Neural cell (in vitro differentiated cells): ENCODE data around the gene DDX21. TPM values are rescaled to one million over a fixed set of nuclear protein-coding genes. Genes with fewer than 3 reads are reported as not detected.

Experiments
- H2AFZ ChIP-seq: fragments of 200-600, 300-800 bp; sonication (generic), shearing (Covaris generic); 2 replicates; pipeline ENCODE4 v1.6.0; 2014; ENCODE audit warnings: low read depth, mild to moderate bottlenecking, antibody characterized with exemption, low read length, moderate library complexity
- H3F3A ChIP-seq: fragments of 200-600 bp; shearing (Covaris generic); 2 replicates; pipeline ENCODE4 v1.6.1; 2016; ENCODE audit warnings: mild to moderate bottlenecking, moderate library complexity, mixed read lengths, antibody characterized with exemption, low read length; ENCODE audit not compliant: insufficient read depth, poor library complexity, severe bottlenecking
- H3K27ac ChIP-seq: fragments of 200-600, 300-800 bp; sonication (generic), shearing (Covaris generic); 2 replicates; pipeline ENCODE4 v1.5.1; 2014; ENCODE audit warnings: mild to moderate bottlenecking, low read length, moderate library complexity
- H3K27me3 ChIP-seq: fragments of 300-800, 200-600 bp; sonication (generic), shearing (Covaris generic); 2 replicates; pipeline ENCODE4 v1.6.0; 2014; ENCODE audit warnings: mild to moderate bottlenecking, low read depth, low read length, moderate library complexity; ENCODE audit not compliant: insufficient read depth
- H3K36me3 ChIP-seq: fragments of 300-800, 200-600 bp; sonication (generic), shearing (Covaris generic); 2 replicates; pipeline ENCODE4 v1.5.1; 2014; ENCODE audit warnings: mild to moderate bottlenecking, antibody characterized with exemption, low read length, moderate library complexity; ENCODE audit not compliant: insufficient read depth
- H3K4me2 ChIP-seq: fragments of 300-800, 200-600 bp; sonication (generic), shearing (Covaris generic); 2 replicates; pipeline ENCODE4 v1.6.0; 2014; ENCODE audit warnings: mild to moderate bottlenecking, low read length
- H3K4me3 ChIP-seq: fragments of 300-800, 200-600 bp; sonication (generic), shearing (Covaris generic); 2 replicates; pipeline ENCODE4 v1.5.1; 2014; ENCODE audit warnings: mild to moderate bottlenecking, low read length, moderate library complexity
- H3K79me2 ChIP-seq: fragments of 200-600 bp; shearing (Covaris generic); replicated peaks from 2 replicates; pipeline ENCODE4 v1.6.0; 2014; ENCODE audit warnings: mild to moderate bottlenecking, low read length, moderate library complexity; ENCODE audit not compliant: insufficient read depth
- H3K9ac ChIP-seq: fragments of 300-800, 200-600 bp; sonication (generic), shearing (Covaris generic); 2 replicates; pipeline ENCODE4 v1.6.1; 2016; ENCODE audit warnings: mild to moderate bottlenecking, low read length, mixed read lengths
- H3K9me2 ChIP-seq: fragments of 200-600 bp; shearing (Covaris generic); 2 replicates; pipeline ENCODE4 v1.6.1; 2016; ENCODE audit warnings: mild to moderate bottlenecking, low read length, mixed read lengths; ENCODE audit not compliant: insufficient read depth
- H3K9me3 ChIP-seq: fragments of 200-600, 300-800 bp; sonication (generic), shearing (Covaris generic); 2 replicates; pipeline ENCODE4 v1.6.1; 2016; ENCODE audit warnings: mild to moderate bottlenecking, mixed run types, low read length, moderate library complexity, mixed read lengths
- H4K20me1 ChIP-seq: fragments of 200-600 bp; shearing (Covaris generic); 2 replicates; pipeline ENCODE4 v1.6.1; 2016; ENCODE audit warnings: mild to moderate bottlenecking, mixed run types; ENCODE audit not compliant: insufficient read depth
- EP300 ChIP-seq: fragments of 450-650 bp; conservative IDR thresholded peaks from 2 replicates; pipeline ENCODE4 v1.6.1; 2014; ENCODE audit warnings: antibody characterized with exemption, mild to moderate bottlenecking, moderate library complexity; ENCODE audit not compliant: poor library complexity, severe bottlenecking
- EZH2 ChIP-seq: fragments of 200-600, 300-800 bp; shearing (Covaris generic), sonication (generic); IDR thresholded peaks from 2 replicates; pipeline ENCODE4 v1.6.1; 2014; ENCODE audit warnings: antibody characterized with exemption, low read length, borderline replicate concordance, mild to moderate bottlenecking; ENCODE audit not compliant: insufficient read depth, poor library complexity, severe bottlenecking
- MXI1 ChIP-seq: fragments of 450-650 bp; conservative IDR thresholded peaks from 2 replicates; pipeline ENCODE4 v1.6.1; 2014; ENCODE audit warnings: antibody characterized with exemption, mild to moderate bottlenecking; ENCODE audit not compliant: poor library complexity, severe bottlenecking
- POLR2AphosphoS5 ChIP-seq: IDR thresholded peaks from 2 replicates; pipeline ENCODE4 v1.6.1; 2012
- RAD21 ChIP-seq: fragments of 450-650 bp; conservative IDR thresholded peaks from 2 replicates; pipeline ENCODE4 v1.6.1; 2014; ENCODE audit warnings: antibody characterized with exemption, mild to moderate bottlenecking, moderate library complexity
- SMC3 ChIP-seq: fragments of 450-650 bp; conservative IDR thresholded peaks from 2 replicates; pipeline ENCODE4 v1.6.1; 2014; ENCODE audit warnings: antibody characterized with exemption, mild to moderate bottlenecking, moderate library complexity; ENCODE audit not compliant: poor library complexity
- TAF1 ChIP-seq: IDR thresholded peaks from 2 replicates; pipeline ENCODE4 v1.6.1; 2012; ENCODE audit warnings: low read depth
- polyA plus RNA-seq: library from polyadenylated mRNA; depleted of rRNA; stranded (reverse); fragments of >200 nt; gene quantifications from 2 replicates; pipeline ENCODE4 v1.2.3, GENCODE V29; 2014
- TF ChIP-seq, protein P1 (sequence below): fragments of 450-650 bp; IDR thresholded peaks from 2 replicates; pipeline ENCODE4 v1.5.1; 2014; ENCODE audit warnings: antibody characterized with exemption, mild to moderate bottlenecking, moderate library complexity; ENCODE audit not compliant: poor library complexity, severe bottlenecking
- TF ChIP-seq, protein P2 (sequence below): IDR thresholded peaks from 2 replicates; pipeline ENCODE4 v1.6.1; 2012; ENCODE audit warnings: borderline replicate concordance

The DDX21 gene
- polyA plus RNA-seq, 1 donor from 2014 or later, result 33.0 TPM

DNA sequence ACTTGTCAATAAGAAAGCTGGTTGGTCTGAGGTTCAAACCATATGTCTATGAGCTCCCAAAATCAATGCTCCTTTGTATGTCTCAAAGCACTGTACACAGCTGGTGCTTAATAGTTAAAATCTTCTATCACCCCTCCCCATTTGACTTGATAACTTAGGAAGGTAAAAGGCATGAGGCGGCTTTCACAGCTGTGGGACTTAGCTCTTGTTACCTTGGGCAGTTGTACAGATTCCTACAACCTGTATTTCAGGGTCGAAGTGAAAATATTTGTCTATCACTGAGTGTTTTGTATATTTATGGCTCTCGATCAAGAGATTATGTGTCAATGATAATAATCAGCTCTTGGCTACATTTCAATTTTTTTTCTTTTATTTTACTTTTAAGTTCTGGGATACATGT lies 31.6 kb downstream of the DDX21 start:
- Histone ChIP-seq H3K27me3 (no peaks in the 10 kb centered on the region), H2AFZ (no peak overlapping the region), H3F3A (no peaks in the 10 kb centered on the region), H3K9me3 (no peaks in the 10 kb centered on the region), H3K4me3 (peak overlapping the region; percentile 95), H3K79me2 (peaks cover 35% of the 10 kb centered on the region), H3K9me2 (no peaks in the 10 kb centered on the region), H3K27ac (no peak overlapping the region), H3K36me3 (no peaks in the 10 kb centered on the region), H4K20me1 (no peaks in the 10 kb centered on the region), H3K4me2 (no peak overlapping the region), H3K9ac (no peak overlapping the region)
- TF ChIP-seq POLR2AphosphoS5, result no peak
- no peak for TF ChIP-seq RAD21
- TF ChIP-seq, protein P1, sequence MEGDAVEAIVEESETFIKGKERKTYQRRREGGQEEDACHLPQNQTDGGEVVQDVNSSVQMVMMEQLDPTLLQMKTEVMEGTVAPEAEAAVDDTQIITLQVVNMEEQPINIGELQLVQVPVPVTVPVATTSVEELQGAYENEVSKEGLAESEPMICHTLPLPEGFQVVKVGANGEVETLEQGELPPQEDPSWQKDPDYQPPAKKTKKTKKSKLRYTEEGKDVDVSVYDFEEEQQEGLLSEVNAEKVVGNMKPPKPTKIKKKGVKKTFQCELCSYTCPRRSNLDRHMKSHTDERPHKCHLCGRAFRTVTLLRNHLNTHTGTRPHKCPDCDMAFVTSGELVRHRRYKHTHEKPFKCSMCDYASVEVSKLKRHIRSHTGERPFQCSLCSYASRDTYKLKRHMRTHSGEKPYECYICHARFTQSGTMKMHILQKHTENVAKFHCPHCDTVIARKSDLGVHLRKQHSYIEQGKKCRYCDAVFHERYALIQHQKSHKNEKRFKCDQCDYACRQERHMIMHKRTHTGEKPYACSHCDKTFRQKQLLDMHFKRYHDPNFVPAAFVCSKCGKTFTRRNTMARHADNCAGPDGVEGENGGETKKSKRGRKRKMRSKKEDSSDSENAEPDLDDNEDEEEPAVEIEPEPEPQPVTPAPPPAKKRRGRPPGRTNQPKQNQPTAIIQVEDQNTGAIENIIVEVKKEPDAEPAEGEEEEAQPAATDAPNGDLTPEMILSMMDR, result no peak
- no peak for TF ChIP-seq SMC3

DNA sequence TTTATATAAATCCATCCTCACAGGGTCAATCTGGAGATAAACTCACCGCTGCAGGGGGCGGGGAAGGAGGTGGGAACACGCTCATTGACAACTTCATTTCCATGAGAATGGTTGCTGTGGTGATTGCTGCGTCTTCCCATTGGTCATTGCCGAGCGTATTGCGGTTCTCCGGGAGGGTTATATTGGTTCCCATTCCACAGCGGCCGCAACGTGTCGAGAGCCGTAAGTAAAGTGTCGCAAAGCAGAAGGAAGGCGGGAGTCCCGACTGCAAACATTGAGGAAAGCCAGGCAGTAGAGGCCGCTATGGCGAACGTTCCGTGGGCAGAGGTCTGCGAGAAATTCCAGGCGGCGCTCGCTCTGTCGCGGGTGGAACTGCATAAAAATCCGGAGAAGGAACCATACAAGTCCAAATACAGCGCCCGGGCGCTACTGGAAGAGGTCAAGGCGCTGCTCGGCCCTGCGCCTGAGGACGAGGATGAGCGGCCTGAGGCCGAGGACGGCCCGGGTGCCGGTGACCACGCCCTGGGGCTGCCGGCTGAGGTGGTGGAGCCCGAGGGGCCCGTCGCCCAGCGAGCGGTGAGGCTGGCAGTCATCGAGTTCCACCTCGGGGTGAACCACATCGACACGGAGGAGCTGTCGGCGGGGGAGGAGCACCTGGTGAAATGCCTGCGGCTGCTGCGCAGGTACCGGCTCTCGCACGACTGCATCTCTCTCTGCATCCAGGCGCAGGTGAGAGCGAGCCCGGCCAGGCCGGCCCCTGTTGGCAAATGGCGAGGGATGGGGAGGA lies 32.8 kb downstream of the DDX21 start, which contains the start of gene KIFBP:
KIFBP (plus strand) TSS at position 274 of the 787 bp plus-strand sequence; CDS start at position 304, 30 bp downstream.
- Histone ChIP-seq H3K27ac (peak within 1 kb of the TSS; percentile 87), H3K9me2 (no peaks in the 10 kb centered on the region), H3K4me2 (peak within 1 kb of the TSS; percentile 95), H3K4me3 (peak within 1 kb of the TSS; percentile 95), H3K79me2 (peaks cover 46% of the 10 kb centered on the region), H3K36me3 (no peaks in the 10 kb centered on the region), H3K9ac (peak within 1 kb of the TSS; percentile 93), H2AFZ (peak within 1 kb of the TSS; percentile 89), H3K27me3 (no peaks in the 10 kb centered on the region), H3F3A (no peaks in the 10 kb centered on the region), H3K9me3 (no peaks in the 10 kb centered on the region), H4K20me1 (no peaks in the 10 kb centered on the region)
- peak; percentile 87 for TF ChIP-seq POLR2AphosphoS5
- TF ChIP-seq, protein P2, sequence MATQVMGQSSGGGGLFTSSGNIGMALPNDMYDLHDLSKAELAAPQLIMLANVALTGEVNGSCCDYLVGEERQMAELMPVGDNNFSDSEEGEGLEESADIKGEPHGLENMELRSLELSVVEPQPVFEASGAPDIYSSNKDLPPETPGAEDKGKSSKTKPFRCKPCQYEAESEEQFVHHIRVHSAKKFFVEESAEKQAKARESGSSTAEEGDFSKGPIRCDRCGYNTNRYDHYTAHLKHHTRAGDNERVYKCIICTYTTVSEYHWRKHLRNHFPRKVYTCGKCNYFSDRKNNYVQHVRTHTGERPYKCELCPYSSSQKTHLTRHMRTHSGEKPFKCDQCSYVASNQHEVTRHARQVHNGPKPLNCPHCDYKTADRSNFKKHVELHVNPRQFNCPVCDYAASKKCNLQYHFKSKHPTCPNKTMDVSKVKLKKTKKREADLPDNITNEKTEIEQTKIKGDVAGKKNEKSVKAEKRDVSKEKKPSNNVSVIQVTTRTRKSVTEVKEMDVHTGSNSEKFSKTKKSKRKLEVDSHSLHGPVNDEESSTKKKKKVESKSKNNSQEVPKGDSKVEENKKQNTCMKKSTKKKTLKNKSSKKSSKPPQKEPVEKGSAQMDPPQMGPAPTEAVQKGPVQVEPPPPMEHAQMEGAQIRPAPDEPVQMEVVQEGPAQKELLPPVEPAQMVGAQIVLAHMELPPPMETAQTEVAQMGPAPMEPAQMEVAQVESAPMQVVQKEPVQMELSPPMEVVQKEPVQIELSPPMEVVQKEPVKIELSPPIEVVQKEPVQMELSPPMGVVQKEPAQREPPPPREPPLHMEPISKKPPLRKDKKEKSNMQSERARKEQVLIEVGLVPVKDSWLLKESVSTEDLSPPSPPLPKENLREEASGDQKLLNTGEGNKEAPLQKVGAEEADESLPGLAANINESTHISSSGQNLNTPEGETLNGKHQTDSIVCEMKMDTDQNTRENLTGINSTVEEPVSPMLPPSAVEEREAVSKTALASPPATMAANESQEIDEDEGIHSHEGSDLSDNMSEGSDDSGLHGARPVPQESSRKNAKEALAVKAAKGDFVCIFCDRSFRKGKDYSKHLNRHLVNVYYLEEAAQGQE, result peak; percentile 79
- peak; percentile 75 for TF ChIP-seq TAF1
- peak; percentile 71 for TF ChIP-seq RAD21
- TF ChIP-seq SMC3, result peak; percentile 80
- no peak for TF ChIP-seq EZH2
- TF ChIP-seq, protein P1, result peak; percentile 91
- TF ChIP-seq EP300, result peak; percentile 36
- peak; percentile 83 for TF ChIP-seq MXI1
